Stimulated activated memory B cell treated with anti-CD40 and anti-IgM and Interleukin-4, amounts not matched to agents 10 μg/mL and 1 μg/mL and 100 μg/mL, for 72 hours (primary cell): Measurements from ENCODE around the gene COMMD2.

Experiments
- ATAC-seq: fragments of 150-1000 bp; cut with Tn5 transposase; 2 replicates; pipeline ENCODE4 v1.10.0; 2021
- H3K27ac Mint-ChIP-seq: one replicate; pipeline ENCODE4 v1.8.0; 2022; ENCODE audit warnings: mild to moderate bottlenecking, mixed read lengths
- H3K27me3 Mint-ChIP-seq: one replicate; pipeline ENCODE4 v1.8.0; 2022; ENCODE audit warnings: mixed read lengths
- H3K36me3 Mint-ChIP-seq: one replicate; pipeline ENCODE4 v1.8.0; 2022; ENCODE audit warnings: mixed read lengths
- H3K4me1 Mint-ChIP-seq: one replicate; pipeline ENCODE4 v1.8.0; 2022; ENCODE audit warnings: mixed read lengths
- H3K4me3 Mint-ChIP-seq: one replicate; pipeline ENCODE4 v1.8.0; 2022; ENCODE audit warnings: mild to moderate bottlenecking, moderate library complexity, mixed read lengths
- H3K9me3 Mint-ChIP-seq: one replicate; pipeline ENCODE4 v1.8.0; 2022; ENCODE audit warnings: mixed read lengths

COMMD2 gene

GRCh38 chr3:149772861-149773260 is 20.6 kb upstream of the COMMD2 start:
- H3K27me3 Mint-ChIP-seq, result peaks cover 22% of the 10 kb centered on the region
- no peak overlapping the region for H3K27ac Mint-ChIP-seq
- no peaks in the 10 kb centered on the region for H3K9me3 Mint-ChIP-seq
- ATAC-seq, result no peak
- H3K36me3 Mint-ChIP-seq, result no peaks in the 10 kb centered on the region
- H3K4me1 Mint-ChIP-seq, result no peaks in the 10 kb centered on the region
- no peak overlapping the region for H3K4me3 Mint-ChIP-seq

DNA sequence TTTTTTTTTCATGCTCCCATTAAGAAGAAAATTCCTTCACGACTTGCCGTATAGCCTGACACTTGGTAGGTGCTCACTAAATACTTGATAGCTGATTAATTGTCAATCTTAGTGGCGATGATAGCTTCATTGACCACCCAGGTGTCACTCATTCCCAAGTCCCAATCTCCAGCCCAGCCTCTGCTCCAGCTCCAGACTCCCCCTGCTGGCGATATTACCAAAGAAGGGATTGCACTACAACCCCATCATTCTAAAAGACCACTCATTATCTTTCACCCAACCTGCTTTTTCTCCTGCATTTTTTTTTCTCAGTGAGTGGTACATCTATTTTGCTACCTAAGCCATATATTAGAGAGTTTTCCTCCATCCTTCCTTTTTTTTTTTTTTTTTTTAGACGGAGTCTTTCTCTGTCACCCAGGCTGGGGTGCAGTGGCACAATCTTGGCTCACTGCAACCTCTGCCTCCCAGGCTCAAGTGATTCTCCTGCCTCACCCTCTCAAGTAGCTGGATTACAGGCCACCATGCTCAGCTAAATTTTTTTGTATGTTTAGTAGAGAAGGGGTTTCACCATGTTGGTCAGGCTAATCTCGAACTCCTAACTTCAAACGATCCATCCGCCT is 19.5 kb upstream of the COMMD2 start:
- Mint-ChIP-seq H3K4me3 (no peak overlapping the region), H3K4me1 (no peaks in the 10 kb centered on the region), H3K27me3 (peaks cover 12% of the 10 kb centered on the region), H3K36me3 (no peaks in the 10 kb centered on the region), H3K27ac (no peak overlapping the region), H3K9me3 (no peaks in the 10 kb centered on the region)
- peak; percentile 51 for ATAC-seq

DNA sequence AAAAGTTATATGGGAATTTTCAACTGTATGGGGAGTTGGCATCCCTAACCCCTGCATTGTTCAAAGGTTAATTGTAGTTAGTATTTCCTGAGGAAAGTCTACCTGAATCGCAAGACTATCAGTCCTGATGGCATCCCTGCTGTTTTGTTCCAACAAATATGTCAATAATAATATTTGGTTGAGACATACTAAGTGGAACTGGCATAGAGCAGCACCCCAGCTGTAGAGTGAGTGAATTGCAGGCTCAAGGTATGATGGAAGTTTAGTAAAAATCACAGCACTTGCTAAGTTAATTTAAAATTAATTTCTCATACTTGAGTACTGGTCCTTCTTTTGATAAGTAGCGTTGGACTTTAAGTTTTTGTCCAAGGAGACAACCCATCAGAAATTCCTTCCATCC is 18.0 kb upstream of the COMMD2 start:
- no peak for ATAC-seq
- H3K27ac Mint-ChIP-seq, result no peak overlapping the region
- H3K4me1 Mint-ChIP-seq, result no peaks in the 10 kb centered on the region
- H3K4me3 Mint-ChIP-seq, result no peak overlapping the region
- H3K27me3 Mint-ChIP-seq, result peaks cover 21% of the 10 kb centered on the region
- no peaks in the 10 kb centered on the region for H3K36me3 Mint-ChIP-seq
- no peaks in the 10 kb centered on the region for H3K9me3 Mint-ChIP-seq

DNA sequence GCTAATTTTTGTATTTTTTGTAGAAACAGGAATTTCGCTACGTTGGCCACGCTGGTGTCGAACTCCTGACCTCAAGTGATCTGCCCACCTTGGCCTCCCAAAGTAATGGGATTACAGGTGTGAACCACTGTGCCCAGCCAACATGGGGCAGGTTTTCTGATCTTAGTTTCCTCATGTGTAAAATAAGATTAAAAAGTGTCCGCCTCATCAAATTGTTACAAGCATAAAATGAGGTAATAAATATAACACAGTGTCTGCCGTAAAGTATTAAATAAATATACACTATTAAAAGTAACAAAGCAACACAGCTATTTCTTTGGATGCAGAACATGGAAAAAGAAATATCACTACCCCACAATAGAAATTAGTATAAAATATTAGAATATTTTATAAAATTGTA is 16.4 kb upstream of the COMMD2 start:
- ATAC-seq, result no peak
- Mint-ChIP-seq H3K27ac (no peak overlapping the region), H3K36me3 (no peaks in the 10 kb centered on the region), H3K4me3 (no peak overlapping the region), H3K4me1 (no peaks in the 10 kb centered on the region), H3K9me3 (no peaks in the 10 kb centered on the region), H3K27me3 (peaks cover 21% of the 10 kb centered on the region)

DNA sequence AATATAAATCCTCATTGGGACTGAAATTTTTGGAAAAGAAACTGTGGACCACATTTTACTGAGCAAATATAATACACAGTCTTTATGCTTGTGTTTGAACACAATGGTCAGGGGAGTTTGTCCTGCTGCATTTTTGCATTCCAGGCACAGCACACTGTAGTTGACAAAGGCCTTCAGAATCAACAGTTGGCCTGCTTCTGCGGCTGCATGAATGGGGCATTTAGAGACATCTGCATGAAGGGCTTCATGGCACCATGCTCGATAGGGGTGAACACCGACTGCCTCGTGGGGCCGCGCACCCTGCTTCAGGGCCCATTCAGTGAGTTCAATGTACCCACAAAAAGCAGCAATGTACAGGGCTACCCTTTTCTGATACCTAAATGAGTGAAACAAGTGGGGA is 15.4 kb upstream of the COMMD2 start:
- H3K4me3 Mint-ChIP-seq, result no peak overlapping the region
- no peaks in the 10 kb centered on the region for H3K9me3 Mint-ChIP-seq
- no peak overlapping the region for H3K27ac Mint-ChIP-seq

GRCh38 chr3:149765762-149766334 is 13.6 kb upstream of the COMMD2 start:
- no peaks in the 10 kb centered on the region for H3K4me1 Mint-ChIP-seq
- H3K36me3 Mint-ChIP-seq, result no peaks in the 10 kb centered on the region
- no peak overlapping the region for H3K27ac Mint-ChIP-seq
- H3K4me3 Mint-ChIP-seq, result no peak overlapping the region
- H3K27me3 Mint-ChIP-seq, result peaks cover 10% of the 10 kb centered on the region
- no peak for ATAC-seq
- no peaks in the 10 kb centered on the region for H3K9me3 Mint-ChIP-seq

More for the DNA sequence above, 15.4 kb upstream of the COMMD2 start:
- H3K36me3 Mint-ChIP-seq, result no peaks in the 10 kb centered on the region
- peaks cover 21% of the 10 kb centered on the region for H3K27me3 Mint-ChIP-seq
- H3K4me1 Mint-ChIP-seq, result no peaks in the 10 kb centered on the region
- ATAC-seq, result no peak

GRCh38 chr3:149764302-149764701 is 12.0 kb upstream of the COMMD2 start:
- no peaks in the 10 kb centered on the region for H3K36me3 Mint-ChIP-seq
- H3K4me3 Mint-ChIP-seq, result no peak overlapping the region
- no peak for ATAC-seq
- H3K4me1 Mint-ChIP-seq, result no peaks in the 10 kb centered on the region
- H3K27me3 Mint-ChIP-seq, result peaks cover 9% of the 10 kb centered on the region
- H3K9me3 Mint-ChIP-seq, result no peaks in the 10 kb centered on the region
- no peak overlapping the region for H3K27ac Mint-ChIP-seq

GRCh38 chr3:149763565-149764195 is 11.4 kb upstream of the COMMD2 start:
- ATAC-seq, result no peak
- H3K9me3 Mint-ChIP-seq, result no peaks in the 10 kb centered on the region
- H3K36me3 Mint-ChIP-seq, result no peaks in the 10 kb centered on the region
- no peak overlapping the region for H3K27ac Mint-ChIP-seq
- no peak overlapping the region for H3K4me3 Mint-ChIP-seq
- peaks cover 9% of the 10 kb centered on the region for H3K27me3 Mint-ChIP-seq
- no peaks in the 10 kb centered on the region for H3K4me1 Mint-ChIP-seq

DNA sequence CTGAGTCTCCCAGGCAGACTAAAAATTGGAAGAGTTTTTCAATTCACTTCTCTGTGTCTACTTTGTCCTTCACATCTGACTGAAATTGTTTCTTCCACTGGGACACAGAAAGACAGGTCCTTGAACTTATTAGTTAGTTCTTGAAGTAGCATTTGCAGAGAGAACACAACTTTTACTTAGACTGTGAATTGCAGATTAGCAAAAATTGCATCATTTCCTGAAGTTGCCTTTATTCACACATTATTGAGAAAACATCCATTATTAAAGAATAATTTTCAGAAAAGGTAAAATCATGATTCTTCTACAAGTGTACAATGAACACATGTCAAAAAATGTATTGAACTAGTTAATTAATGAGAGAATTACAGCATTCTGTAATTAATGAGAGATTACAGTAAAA is 1.4 kb upstream of the COMMD2 start:
- Mint-ChIP-seq H3K4me3 (peak overlapping the region; percentile 18), H3K36me3 (peaks cover 15% of the 10 kb centered on the region), H3K27ac (peak overlapping the region; percentile 93), H3K4me1 (peaks cover 28% of the 10 kb centered on the region), H3K27me3 (no peaks in the 10 kb centered on the region), H3K9me3 (no peaks in the 10 kb centered on the region)
- no peak for ATAC-seq

DNA sequence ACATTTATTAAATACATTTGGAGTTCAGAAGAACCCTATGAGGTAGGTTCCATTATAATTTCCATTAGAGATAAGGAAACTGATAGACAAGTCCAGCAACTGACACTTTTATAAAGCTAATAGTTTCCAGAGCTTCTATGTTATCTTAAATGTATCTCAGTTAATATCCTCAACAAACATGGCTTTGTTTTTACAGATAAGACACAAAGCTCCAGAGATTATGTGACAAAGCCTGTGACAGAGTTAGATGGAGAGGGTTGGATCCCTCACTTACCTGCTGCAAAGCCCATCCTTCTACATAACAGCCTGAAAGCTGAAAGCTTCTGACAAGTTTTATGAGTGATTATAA is 473 bp upstream of the COMMD2 start:
- ATAC-seq, result no peak

GRCh38 chr3:149751551-149751950 is 738 bp downstream of the COMMD2 start:
- Mint-ChIP-seq H3K4me3 (peak overlapping the region; percentile 98), H3K36me3 (peaks cover 36% of the 10 kb centered on the region), H3K9me3 (no peaks in the 10 kb centered on the region), H3K27me3 (no peaks in the 10 kb centered on the region), H3K4me1 (peaks cover 28% of the 10 kb centered on the region), H3K27ac (peak overlapping the region; percentile 93)
- no peak for ATAC-seq

More for the DNA sequence above, 473 bp upstream of the COMMD2 start:
- H3K27me3 Mint-ChIP-seq, result no peaks in the 10 kb centered on the region
- H3K9me3 Mint-ChIP-seq, result no peaks in the 10 kb centered on the region
- peaks cover 28% of the 10 kb centered on the region for H3K4me1 Mint-ChIP-seq
- peak overlapping the region; percentile 93 for H3K27ac Mint-ChIP-seq
- peaks cover 24% of the 10 kb centered on the region for H3K36me3 Mint-ChIP-seq
- H3K4me3 Mint-ChIP-seq, result peak overlapping the region; percentile 98

DNA sequence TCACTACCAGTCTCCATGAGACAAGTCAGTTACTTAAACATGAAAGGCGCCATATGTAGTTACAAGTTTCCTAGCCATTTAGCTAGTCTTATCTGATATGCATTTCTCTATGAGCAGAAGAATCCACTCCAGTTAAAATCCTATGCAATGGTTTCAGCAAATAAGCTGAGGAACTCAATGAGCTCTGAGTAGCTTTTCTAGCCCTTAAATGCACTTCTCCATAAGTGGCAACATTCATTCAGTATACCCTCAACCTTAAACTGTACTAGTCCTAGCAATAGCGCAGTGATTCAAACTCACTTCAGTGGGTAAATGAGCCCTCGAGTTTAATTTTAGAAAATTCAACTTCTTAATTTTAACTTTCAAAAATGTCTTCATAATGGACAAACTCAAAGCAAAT is 7.7 kb downstream of the COMMD2 start:
- H3K4me1 Mint-ChIP-seq, result peaks cover 8% of the 10 kb centered on the region
- H3K27ac Mint-ChIP-seq, result no peak overlapping the region
- no peak for ATAC-seq
- H3K36me3 Mint-ChIP-seq, result peaks cover 56% of the 10 kb centered on the region
- no peak overlapping the region for H3K4me3 Mint-ChIP-seq
- no peaks in the 10 kb centered on the region for H3K27me3 Mint-ChIP-seq
- no peaks in the 10 kb centered on the region for H3K9me3 Mint-ChIP-seq

DNA sequence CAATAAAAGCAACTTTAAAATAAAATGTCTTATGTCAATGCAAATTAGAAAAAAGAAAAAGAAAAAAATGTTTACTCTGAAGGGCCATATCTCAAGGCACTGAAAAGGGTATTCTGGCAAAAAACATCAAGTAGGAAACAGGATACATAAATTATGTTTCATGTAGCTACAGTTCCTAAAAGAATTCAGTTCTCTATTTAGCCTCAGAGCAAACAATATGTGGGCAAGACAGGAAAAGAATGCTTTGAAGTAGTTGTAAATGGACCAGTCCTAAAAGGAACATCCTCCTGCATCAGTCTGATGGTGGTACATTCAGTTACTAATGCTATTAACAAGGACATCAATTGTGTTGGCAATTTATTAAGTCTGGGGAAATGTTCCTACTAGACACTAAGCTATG is 8.1 kb downstream of the COMMD2 start:
- no peak for ATAC-seq
- H3K9me3 Mint-ChIP-seq, result no peaks in the 10 kb centered on the region
- H3K36me3 Mint-ChIP-seq, result peaks cover 55% of the 10 kb centered on the region
- no peak overlapping the region for H3K4me3 Mint-ChIP-seq
- peaks cover 4% of the 10 kb centered on the region for H3K4me1 Mint-ChIP-seq
- H3K27ac Mint-ChIP-seq, result no peak overlapping the region
- H3K27me3 Mint-ChIP-seq, result no peaks in the 10 kb centered on the region

DNA sequence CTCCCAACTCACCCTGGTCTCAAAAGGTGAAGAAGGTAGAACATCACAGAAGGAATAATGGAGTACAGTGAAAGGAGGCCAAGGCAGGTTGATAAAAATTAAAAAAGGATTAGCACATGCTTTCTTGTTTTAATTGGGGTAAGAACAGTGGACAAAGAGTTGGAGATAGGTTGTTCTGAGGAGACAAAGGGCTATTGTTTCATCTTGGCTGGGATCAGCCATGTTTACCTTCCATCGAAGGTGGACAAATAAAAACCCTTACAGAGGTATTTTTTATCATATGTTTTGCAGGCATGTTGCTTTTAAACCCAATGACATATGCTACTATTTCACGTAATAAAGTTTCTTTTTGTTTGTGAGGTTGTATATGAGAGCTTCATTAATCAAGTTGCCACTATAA is 12.9 kb downstream of the COMMD2 start:
- no peaks in the 10 kb centered on the region for H3K9me3 Mint-ChIP-seq
- no peak overlapping the region for H3K4me3 Mint-ChIP-seq
- no peaks in the 10 kb centered on the region for H3K4me1 Mint-ChIP-seq
- H3K36me3 Mint-ChIP-seq, result peaks cover 24% of the 10 kb centered on the region
- ATAC-seq, result no peak
- H3K27me3 Mint-ChIP-seq, result no peaks in the 10 kb centered on the region
- H3K27ac Mint-ChIP-seq, result no peak overlapping the region

DNA sequence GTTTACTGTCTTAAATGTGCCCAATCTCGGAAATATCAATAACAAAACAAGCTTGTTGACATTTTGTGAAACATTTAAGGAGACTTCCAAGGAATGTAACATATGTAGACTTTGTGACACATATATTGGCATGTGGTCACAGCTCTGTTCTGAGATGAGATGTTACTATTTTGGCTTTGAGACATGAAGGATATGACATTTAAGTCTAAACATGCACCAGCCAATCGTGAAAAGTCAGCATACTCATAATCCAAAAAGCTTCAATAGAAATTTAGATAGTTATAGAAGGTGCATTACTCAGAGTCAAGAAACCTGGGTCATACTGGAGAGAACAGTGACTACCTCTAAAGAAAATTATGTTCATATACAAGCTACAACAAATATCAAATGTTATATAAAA is 13.4 kb downstream of the COMMD2 start:
- no peaks in the 10 kb centered on the region for H3K9me3 Mint-ChIP-seq
- H3K27ac Mint-ChIP-seq, result no peak overlapping the region
- H3K4me3 Mint-ChIP-seq, result no peak overlapping the region
- no peak for ATAC-seq
- no peaks in the 10 kb centered on the region for H3K4me1 Mint-ChIP-seq
- H3K36me3 Mint-ChIP-seq, result peaks cover 24% of the 10 kb centered on the region
- no peaks in the 10 kb centered on the region for H3K27me3 Mint-ChIP-seq

DNA sequence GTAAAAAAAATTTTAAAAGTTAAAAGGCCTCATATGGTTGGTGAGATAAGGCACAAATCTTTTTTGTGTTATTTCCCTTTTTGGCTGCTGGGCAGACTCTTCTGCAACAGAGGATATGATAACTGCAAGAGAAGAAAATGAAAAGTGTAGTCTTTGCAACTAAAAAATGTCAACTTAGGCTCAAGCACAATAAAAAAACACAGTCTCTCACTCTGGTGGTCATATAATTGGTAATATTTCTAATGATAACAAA is 15.4 kb downstream of the COMMD2 start:
- H3K4me3 Mint-ChIP-seq, result no peak overlapping the region
- H3K27me3 Mint-ChIP-seq, result no peaks in the 10 kb centered on the region
- H3K27ac Mint-ChIP-seq, result no peak overlapping the region
- no peaks in the 10 kb centered on the region for H3K9me3 Mint-ChIP-seq
- ATAC-seq, result no peak
- H3K36me3 Mint-ChIP-seq, result peaks cover 18% of the 10 kb centered on the region
- no peaks in the 10 kb centered on the region for H3K4me1 Mint-ChIP-seq
